K562 (cell line): ENCODE measurements around the gene ANKS3. TPM values are rescaled to one million over a fixed set of nuclear protein-coding genes. Genes with fewer than 3 reads are reported as not detected.

Experiments
- ARID1B ChIP-seq: fragments of 450-650 bp; IDR thresholded peaks from 2 replicates; pipeline ENCODE4 v1.6.1; 2016; ENCODE audit warnings: antibody characterized with exemption, mild to moderate bottlenecking, inconsistent platforms
- BCOR ChIP-seq: fragments of 450-650 bp; IDR thresholded peaks from 2 replicates; pipeline ENCODE4 v1.6.1; 2016
- EGR1 ChIP-seq: fragments of 450-650 bp; conservative IDR thresholded peaks from 2 replicates; pipeline ENCODE4 v1.6.1; 2017; ENCODE audit warnings: mild to moderate bottlenecking
- ESRRB ChIP-seq: fragments of 250-450 bp; sonication (Bioruptor Pico); IDR thresholded peaks from 2 replicates; pipeline ENCODE4 v1.5.0; 2020; ENCODE audit warnings: mild to moderate bottlenecking, moderate library complexity, borderline replicate concordance
- FOXA3 ChIP-seq, 2 experiments: fragments of 450-650 bp in 1 of 2; sonication (generic) in 1 of 2; formaldehyde crosslinking; IDR thresholded peaks in 1 of 2; conservative IDR thresholded peaks in 1 of 2; 2 replicates each; pipeline versions ENCODE4 v1.4.0 to v1.8.0; 2020 to 2022; ENCODE audit warnings: mild to moderate bottlenecking in 2 of 2, missing genetic modification reagents in 1 of 2
- HSF4 ChIP-seq: fragments of 250-450 bp; sonication (Bioruptor Pico); IDR thresholded peaks from 2 replicates; pipeline ENCODE4 v2.1.2; 2022; ENCODE audit warnings: mild to moderate bottlenecking, moderate library complexity, borderline replicate concordance
- MTA3 ChIP-seq: fragments of 450-650 bp; formaldehyde crosslinking; IDR thresholded peaks from 2 replicates; pipeline ENCODE4 v1.6.1; 2017; ENCODE audit warnings: mild to moderate bottlenecking, borderline replicate concordance
- NFATC3 ChIP-seq: fragments of 450-650 bp; IDR thresholded peaks from 2 replicates; pipeline ENCODE4 v1.6.1; 2017; ENCODE audit warnings: mild to moderate bottlenecking
- POLR2G ChIP-seq: fragments of 200-400 bp; formaldehyde crosslinking; IDR thresholded peaks from 2 replicates; pipeline ENCODE4 v1.6.1; 2017; ENCODE audit warnings: low read depth, mild to moderate bottlenecking, antibody characterized with exemption, low read length, moderate library complexity
- POU5F1 ChIP-seq: fragments of 150-350 bp; IDR thresholded peaks from 2 replicates; pipeline ENCODE4 v1.6.1; 2014; ENCODE audit warnings: borderline replicate concordance, low read length, low read depth, mild to moderate bottlenecking; ENCODE audit not compliant: partially characterized antibody
- RBBP5 ChIP-seq: fragments of 200-600 bp; sonication (generic); IDR thresholded peaks from 2 replicates; pipeline ENCODE4 v1.6.1; 2012; ENCODE audit warnings: borderline replicate concordance, mild to moderate bottlenecking, low read length, control low read depth, inconsistent platforms; ENCODE audit not compliant: insufficient read depth, poor library complexity, severe bottlenecking
- RBM22 ChIP-seq: fragments of 200-400 bp; formaldehyde crosslinking; IDR thresholded peaks from 2 replicates; pipeline ENCODE4 v1.6.1; 2018; ENCODE audit warnings: low read length, low read depth; ENCODE audit not compliant: poor library complexity, severe bottlenecking
- RUNX1 ChIP-seq: sonication (generic); IDR thresholded peaks from 2 replicates; pipeline ENCODE4 v1.6.1; 2016; ENCODE audit warnings: antibody characterized with exemption, low read depth
- ZBTB7A ChIP-seq: IDR thresholded peaks from 2 replicates; pipeline ENCODE4 v1.6.1; 2011; ENCODE audit warnings: low read depth, mild to moderate bottlenecking, low read length, moderate library complexity, borderline replicate concordance; ENCODE audit not compliant: control insufficient read depth
- ZBTB9 ChIP-seq: fragments of 450-650 bp; formaldehyde crosslinking; IDR thresholded peaks from 2 replicates; pipeline ENCODE4 v1.4.0; 2020; ENCODE audit warnings: mild to moderate bottlenecking, moderate library complexity
- ZNF165 ChIP-seq: fragments of 250-450 bp; sonication (Bioruptor Pico); IDR thresholded peaks from 2 replicates; pipeline ENCODE4 v1.4.0; 2020; ENCODE audit warnings: borderline replicate concordance
- ZNF232 ChIP-seq: sonication (generic); formaldehyde crosslinking; IDR thresholded peaks from 2 replicates; pipeline ENCODE4 v1.8.0; 2022; ENCODE audit warnings: mild to moderate bottlenecking, missing genetic modification reagents
- polyA plus RNA-seq, 8 experiments: library from polyadenylated mRNA; depleted of rRNA in 4 of 8; stranded (reverse) in 5 of 8; unstranded in 3 of 8; fragments of >200 nt; fragmentation: Nextera tagmentation in 2 of 8; fragmentation: Illumina TruSeq in 1 of 8; extraction: Ambion mirVana in 2 of 8; extraction: Trizol in 1 of 8; gene quantifications; 2 replicates each; pipeline versions ENCODE4 v1.2.1 to v1.2.3, GENCODE V29; 2011 to 2014; ENCODE audit warnings: inconsistent platforms in 1 of 8, missing spikeins in 1 of 8
- total RNA-seq, 7 experiments: library from RNA; depleted of rRNA in 6 of 7; stranded (reverse); fragments of >200 nt in 6 of 7; fragmentation: Illumina TruSeq in 2 of 7; extraction: Trizol in 2 of 7; gene quantifications; 2 replicates each; pipeline versions ENCODE4 v1.2.1 to v1.2.3, GENCODE V29; 2011 to 2021; ENCODE audit warnings: low replicate concordance in 1 of 7
- TF ChIP-seq, protein P1 (sequence below): fragments of 250-450 bp; sonication (Bioruptor Pico); IDR thresholded peaks from 2 replicates; pipeline ENCODE4 v1.4.0; 2020
- TF ChIP-seq, protein P2 (sequence below): fragments of 250-450 bp; sonication (Bioruptor Pico); IDR thresholded peaks from 2 replicates; pipeline ENCODE4 v1.8.0; 2021; ENCODE audit warnings: borderline replicate concordance, mild to moderate bottlenecking, moderate library complexity; ENCODE audit not compliant: poor library complexity, severe bottlenecking
- TF ChIP-seq, protein P3 (sequence below), 2 experiments: fragments of 450-650 bp; conservative IDR thresholded peaks; 2 replicates each; pipeline ENCODE4 v1.6.1; 2017; ENCODE audit warnings: mild to moderate bottlenecking in 2 of 2, moderate library complexity in 2 of 2
- TF ChIP-seq, protein P4 (sequence below): sonication (generic); formaldehyde crosslinking; IDR thresholded peaks from 2 replicates; pipeline ENCODE4 v1.8.0; 2022; ENCODE audit warnings: mild to moderate bottlenecking, missing genetic modification reagents

The ANKS3 gene
- total and polyA plus RNA-seq, 9 of the 15 experiments (the other 6 are each of a cell fraction or from before 2014, with no cell fraction given): 0.43 to 25.7 (median 14.8) TPM

GRCh38 chr16:4693956-4694641 lies 40.0 kb downstream of the ANKS3 start (continued):
- 0 out of 2 replicates have a peak, but pooled peaks have one; percentile 22 for TF ChIP-seq MTA3
- no peak for TF ChIP-seq POU5F1
- no peak for TF ChIP-seq FOXA3 (CRISPR knock-in tag; conservative IDR thresholded peaks at IDR 0.05 in 1 of 2, IDR thresholded peaks at IDR 0.05 in 1 of 2)
- TF ChIP-seq BCOR: no peak
- TF ChIP-seq HSF4 (CRISPR knock-in tag): no peak
- TF ChIP-seq, protein P1, sequence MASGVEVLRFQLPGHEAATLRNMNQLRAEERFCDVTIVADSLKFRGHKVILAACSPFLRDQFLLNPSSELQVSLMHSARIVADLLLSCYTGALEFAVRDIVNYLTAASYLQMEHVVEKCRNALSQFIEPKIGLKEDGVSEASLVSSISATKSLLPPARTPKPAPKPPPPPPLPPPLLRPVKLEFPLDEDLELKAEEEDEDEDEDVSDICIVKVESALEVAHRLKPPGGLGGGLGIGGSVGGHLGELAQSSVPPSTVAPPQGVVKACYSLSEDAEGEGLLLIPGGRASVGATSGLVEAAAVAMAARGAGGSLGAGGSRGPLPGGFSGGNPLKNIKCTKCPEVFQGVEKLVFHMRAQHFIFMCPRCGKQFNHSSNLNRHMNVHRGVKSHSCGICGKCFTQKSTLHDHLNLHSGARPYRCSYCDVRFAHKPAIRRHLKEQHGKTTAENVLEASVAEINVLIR (CRISPR knock-in tag): no peak
- no peak for TF ChIP-seq NFATC3
- 0 out of 2 replicates have a peak, but pooled peaks have one; percentile 20 for TF ChIP-seq ZBTB9 (CRISPR knock-in tag)
- no peak for TF ChIP-seq ARID1B
- peak; percentile 84 for TF ChIP-seq POLR2G
- TF ChIP-seq, protein P2, sequence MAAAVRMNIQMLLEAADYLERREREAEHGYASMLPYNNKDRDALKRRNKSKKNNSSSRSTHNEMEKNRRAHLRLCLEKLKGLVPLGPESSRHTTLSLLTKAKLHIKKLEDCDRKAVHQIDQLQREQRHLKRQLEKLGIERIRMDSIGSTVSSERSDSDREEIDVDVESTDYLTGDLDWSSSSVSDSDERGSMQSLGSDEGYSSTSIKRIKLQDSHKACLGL (CRISPR knock-in tag): no peak
- TF ChIP-seq EGR1: no peak
- TF ChIP-seq, protein P3, sequence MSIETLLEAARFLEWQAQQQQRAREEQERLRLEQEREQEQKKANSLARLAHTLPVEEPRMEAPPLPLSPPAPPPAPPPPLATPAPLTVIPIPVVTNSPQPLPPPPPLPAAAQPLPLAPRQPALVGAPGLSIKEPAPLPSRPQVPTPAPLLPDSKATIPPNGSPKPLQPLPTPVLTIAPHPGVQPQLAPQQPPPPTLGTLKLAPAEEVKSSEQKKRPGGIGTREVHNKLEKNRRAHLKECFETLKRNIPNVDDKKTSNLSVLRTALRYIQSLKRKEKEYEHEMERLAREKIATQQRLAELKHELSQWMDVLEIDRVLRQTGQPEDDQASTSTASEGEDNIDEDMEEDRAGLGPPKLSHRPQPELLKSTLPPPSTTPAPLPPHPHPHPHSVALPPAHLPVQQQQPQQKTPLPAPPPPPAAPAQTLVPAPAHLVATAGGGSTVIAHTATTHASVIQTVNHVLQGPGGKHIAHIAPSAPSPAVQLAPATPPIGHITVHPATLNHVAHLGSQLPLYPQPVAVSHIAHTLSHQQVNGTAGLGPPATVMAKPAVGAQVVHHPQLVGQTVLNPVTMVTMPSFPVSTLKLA (conservative IDR thresholded peaks at IDR 0.05): peak; percentile 15 to 56; a peak in 2 of 4 replicates
- peak; percentile 81 for TF ChIP-seq RBM22
- no peak for TF ChIP-seq ESRRB (CRISPR knock-in tag)
- no peak for TF ChIP-seq ZNF165 (CRISPR knock-in tag)
- TF ChIP-seq RBBP5: peak; percentile 17
- no peak for TF ChIP-seq RUNX1
- TF ChIP-seq, protein P4, sequence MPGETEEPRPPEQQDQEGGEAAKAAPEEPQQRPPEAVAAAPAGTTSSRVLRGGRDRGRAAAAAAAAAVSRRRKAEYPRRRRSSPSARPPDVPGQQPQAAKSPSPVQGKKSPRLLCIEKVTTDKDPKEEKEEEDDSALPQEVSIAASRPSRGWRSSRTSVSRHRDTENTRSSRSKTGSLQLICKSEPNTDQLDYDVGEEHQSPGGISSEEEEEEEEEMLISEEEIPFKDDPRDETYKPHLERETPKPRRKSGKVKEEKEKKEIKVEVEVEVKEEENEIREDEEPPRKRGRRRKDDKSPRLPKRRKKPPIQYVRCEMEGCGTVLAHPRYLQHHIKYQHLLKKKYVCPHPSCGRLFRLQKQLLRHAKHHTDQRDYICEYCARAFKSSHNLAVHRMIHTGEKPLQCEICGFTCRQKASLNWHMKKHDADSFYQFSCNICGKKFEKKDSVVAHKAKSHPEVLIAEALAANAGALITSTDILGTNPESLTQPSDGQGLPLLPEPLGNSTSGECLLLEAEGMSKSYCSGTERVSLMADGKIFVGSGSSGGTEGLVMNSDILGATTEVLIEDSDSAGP (CRISPR knock-in tag): no peak
- TF ChIP-seq ZNF232: no peak
- peak; percentile 8; the same call in 1 of the 2 replicates for TF ChIP-seq ZBTB7A
